H1 (cell line): ENCODE results near the gene PALM. TPM values are rescaled to one million over a fixed set of nuclear protein-coding genes. Genes with fewer than 3 reads are reported as not detected.
A peak's percentile ranks its signal among the peaks of the same experiment; 100 is the strongest.

Experiments
- CTCF ChIA-PET: fragments of 300-600 bp; sonication (Branson Sonifier 250); formaldehyde crosslinking; loops from one replicate; lab custom pipeline; 2021; ENCODE audit not compliant: partially characterized antibody; lab: Charles Lee
- POLR2A ChIA-PET: fragments of 300-600 bp; sonication (Branson Sonifier 250); formaldehyde crosslinking; loops from one replicate; lab custom pipeline; 2021; ENCODE audit warnings: inconsistent platforms; ENCODE audit not compliant: partially characterized antibody; lab: Charles Lee
- DNase-seq, 2 experiments: peaks; one replicate each; pipeline versions ENCODE4 v3.0.0 to v3.0.0-alpha.2; 2010 to 2022; ENCODE audit warnings: low spot score in 2 of 2, low read depth in 1 of 2, mixed read lengths in 1 of 2
- FAIRE-seq: peaks from 2 replicates; lab custom pipeline; 2011; peaks lifted over from hg19 to GRCh38; lab: Jason Lieb, UNC
- H2AFZ ChIP-seq: 2 replicates; pipeline ENCODE4 v1.8.1; 2012; ENCODE audit warnings: low read length, inconsistent platforms
- H2AK5ac ChIP-seq: 2 replicates; pipeline ENCODE4 v1.6.1; 2013; ENCODE audit warnings: low read depth, low read length
- H2BK120ac ChIP-seq: replicated peaks from 2 replicates; pipeline ENCODE3; 2013; ENCODE audit warnings: low read depth, low read length, inconsistent platforms
- H2BK12ac ChIP-seq: 2 replicates; pipeline ENCODE4 v1.6.1; 2013; ENCODE audit warnings: low read depth, low read length
- H2BK15ac ChIP-seq: 2 replicates; pipeline ENCODE4 v1.6.1; 2013; ENCODE audit warnings: low read length
- H2BK20ac ChIP-seq: 2 replicates; pipeline ENCODE4 v1.6.1; 2013; ENCODE audit warnings: low read length
- H2BK5ac ChIP-seq: 2 replicates; pipeline ENCODE4 v1.6.1; 2013; ENCODE audit warnings: low read depth, low read length
- H3K14ac ChIP-seq: 2 replicates; pipeline ENCODE4 v1.6.1; 2013; ENCODE audit warnings: inconsistent platforms; ENCODE audit not compliant: insufficient read length
- H3K18ac ChIP-seq: 2 replicates; pipeline ENCODE4 v1.6.1; 2013; ENCODE audit warnings: low read length; ENCODE audit errors: extremely low read depth
- H3K23ac ChIP-seq: 2 replicates; pipeline ENCODE4 v1.6.1; 2013; ENCODE audit warnings: inconsistent platforms; ENCODE audit not compliant: insufficient read length
- H3K23me2 ChIP-seq: 2 replicates; pipeline ENCODE4 v1.6.1; 2013; ENCODE audit warnings: low read depth, low read length
- H3K27ac ChIP-seq: 2 replicates; pipeline ENCODE4 v1.6.1; 2011; ENCODE audit warnings: low read depth, low read length, inconsistent platforms
- H3K27me3 ChIP-seq, 4 experiments: replicated peaks in 1 of 4; 1 replicate in 1 of 4; 2 replicates in 3 of 4; pipeline versions ENCODE4 v1.6.1 to v1.8.1; 2011 to 2013; ENCODE audit warnings: low read length in 3 of 4, mild to moderate bottlenecking in 3 of 4, inconsistent platforms in 2 of 4, mixed read lengths in 2 of 4, moderate library complexity in 1 of 4; ENCODE audit not compliant: control insufficient read depth in 3 of 4, insufficient read depth in 3 of 4; ENCODE audit errors: extremely low read depth in 1 of 4
- H3K36me3 ChIP-seq, 4 experiments: 2 replicates each; pipeline versions ENCODE4 v1.6.1 to v1.8.1; 2011 to 2013; ENCODE audit warnings: mild to moderate bottlenecking in 4 of 4, low read length in 3 of 4, moderate library complexity in 2 of 4, control low read depth in 1 of 4, inconsistent platforms in 1 of 4; ENCODE audit not compliant: insufficient read depth in 4 of 4, control insufficient read depth in 2 of 4
- H3K4ac ChIP-seq: replicated peaks from 2 replicates; pipeline ENCODE3; 2013; ENCODE audit warnings: low read length, low read depth, mixed read lengths, inconsistent platforms; ENCODE audit not compliant: insufficient read length
- H3K4me1 ChIP-seq, 4 experiments: replicated peaks in 1 of 4; 1 replicate in 1 of 4; 2 replicates in 3 of 4; pipeline versions ENCODE4 v1.6.1 to v1.8.1; 2011 to 2013; ENCODE audit warnings: low read length in 3 of 4, inconsistent platforms in 2 of 4, mixed read lengths in 1 of 4; ENCODE audit not compliant: insufficient read depth in 4 of 4, control insufficient read depth in 3 of 4
- H3K4me2 ChIP-seq, 2 experiments: 2 replicates each; pipeline versions ENCODE4 v1.6.1 to v1.8.1; 2011 to 2013; ENCODE audit warnings: low read depth in 2 of 2, low read length in 2 of 2, control low read depth in 1 of 2, inconsistent platforms in 1 of 2, mild to moderate bottlenecking in 1 of 2; ENCODE audit not compliant: insufficient read depth in 1 of 2
- H3K4me3 ChIP-seq, 4 experiments: fragments of 200-600, 300-600 bp in 1 of 4; sonication (generic), shearing (Covaris generic), sonication (Bioruptor Twin) in 1 of 4; 2 replicates each; pipeline versions ENCODE4 v1.5.1 to v1.8.1; 2011 to 2016; ENCODE audit warnings: low read length in 4 of 4, low read depth in 3 of 4, control low read depth in 2 of 4, inconsistent platforms in 2 of 4, mild to moderate bottlenecking in 2 of 4, mixed read lengths in 1 of 4, moderate library complexity in 1 of 4; ENCODE audit not compliant: insufficient read depth in 2 of 4; ENCODE audit errors: extremely low read depth in 1 of 4
- H3K56ac ChIP-seq: replicated peaks from 2 replicates; pipeline ENCODE3; 2013; ENCODE audit warnings: low read depth, mild to moderate bottlenecking, mixed read lengths, low read length, inconsistent platforms; ENCODE audit not compliant: insufficient read length
- H3K79me1 ChIP-seq: 2 replicates; pipeline ENCODE4 v1.6.1; 2013; ENCODE audit warnings: low read depth, low read length, control low read depth
- H3K79me2 ChIP-seq, 2 experiments: 2 replicates each; pipeline versions ENCODE4 v1.6.1 to v1.8.1; 2012 to 2013; ENCODE audit warnings: low read length in 2 of 2, mild to moderate bottlenecking in 2 of 2, inconsistent platforms in 1 of 2; ENCODE audit not compliant: insufficient read depth in 2 of 2, control insufficient read depth in 1 of 2
- H3K9ac ChIP-seq, 4 experiments: replicated peaks in 1 of 4; 1 replicate in 1 of 4; 2 replicates in 3 of 4; pipeline versions ENCODE4 v1.6.1 to v1.8.1; 2011 to 2013; ENCODE audit warnings: low read depth in 3 of 4, low read length in 3 of 4, control low read depth in 2 of 4, mild to moderate bottlenecking in 2 of 4, moderate library complexity in 2 of 4, inconsistent platforms in 1 of 4; ENCODE audit errors: extremely low read depth in 1 of 4
- H3K9me3 ChIP-seq, 2 experiments: 2 replicates each; pipeline versions ENCODE4 v1.6.1 to v1.8.1; 2012 to 2013; ENCODE audit warnings: mild to moderate bottlenecking in 2 of 2, moderate library complexity in 2 of 2, control low read depth in 1 of 2, inconsistent platforms in 1 of 2, low read depth in 1 of 2, low read length in 1 of 2, mixed read lengths in 1 of 2; ENCODE audit not compliant: insufficient read depth in 2 of 2
- H4K20me1 ChIP-seq, 2 experiments: replicated peaks in 1 of 2; 2 replicates each; pipeline versions ENCODE3 to v1.8.1; 2011 to 2013; ENCODE audit warnings: inconsistent platforms in 2 of 2, low read length in 2 of 2, mild to moderate bottlenecking in 1 of 2; ENCODE audit not compliant: insufficient read depth in 2 of 2, control insufficient read depth in 1 of 2
- H4K5ac ChIP-seq: 2 replicates; pipeline ENCODE4 v1.6.1; 2013; ENCODE audit warnings: low read length, low read depth, mixed read lengths, inconsistent platforms; ENCODE audit not compliant: insufficient read length
- H4K8ac ChIP-seq: 2 replicates; pipeline ENCODE4 v1.8.0; 2013; ENCODE audit warnings: mild to moderate bottlenecking, moderate library complexity, low read length, inconsistent platforms; ENCODE audit not compliant: insufficient read depth; ENCODE audit errors: extremely low read depth
- H4K91ac ChIP-seq: replicated peaks from 2 replicates; pipeline ENCODE3; 2013; ENCODE audit warnings: low read length, mixed read lengths, inconsistent platforms; ENCODE audit not compliant: insufficient read length
- GABPA ChIP-seq: IDR thresholded peaks from 2 replicates; pipeline ENCODE4 v1.6.1; 2011; ENCODE audit warnings: mild to moderate bottlenecking, low read length, moderate library complexity, borderline replicate concordance; ENCODE audit not compliant: insufficient read depth
- RBBP5 ChIP-seq: IDR thresholded peaks from 2 replicates; pipeline ENCODE4 v1.7.1; 2012; ENCODE audit warnings: low read depth, mild to moderate bottlenecking, inconsistent platforms, low read length, moderate library complexity, borderline replicate concordance
- SIX5 ChIP-seq: IDR thresholded peaks from 2 replicates; pipeline ENCODE4 v1.6.1; 2011; ENCODE audit warnings: mild to moderate bottlenecking, low read depth, low read length
- SP4 ChIP-seq: IDR thresholded peaks from 2 replicates; pipeline ENCODE4 v1.6.1; 2012; ENCODE audit warnings: low read length, inconsistent platforms
- TAF7 ChIP-seq: optimal IDR thresholded peaks from 2 replicates; pipeline ENCODE3; 2011; ENCODE audit warnings: low read depth, mild to moderate bottlenecking, inconsistent platforms, low read length, moderate library complexity, borderline replicate concordance
- TBP ChIP-seq: IDR thresholded peaks from 2 replicates; pipeline ENCODE4 v1.6.1; 2011; ENCODE audit warnings: low read depth, low read length, improper control_type of control experiment
- WGBS, 2 experiments: shearing (Covaris generic) in 1 of 2; methylation state at CpG; one replicate each; pipeline versions ENCODE4 v1.1.6 to v1.1.7; 2013 to 2015; ENCODE audit warnings: low lambda C conversion rate in 2 of 2, mixed read lengths in 2 of 2, inconsistent platforms in 1 of 2, low coverage in 1 of 2, missing lambda C conversion rate in 1 of 2; ENCODE audit not compliant: insufficient replicate concordance in 2 of 2, insufficient coverage in 1 of 2, insufficient read length in 1 of 2; ENCODE audit errors: extremely low coverage in 1 of 2, missing lambda C conversion rate in 1 of 2; 5-methylcytosine and 5-hydroxymethylcytosine counted together
- polyA plus RNA-seq, 7 experiments: library from polyadenylated mRNA; depleted of rRNA in 3 of 7; stranded (reverse) in 5 of 7; unstranded in 2 of 7; fragments of >200 nt in 5 of 7; fragments of 200-250 nt in 2 of 7; gene quantifications; 1 replicate in 5 of 7; 2 replicates in 1 of 7; 4 replicates in 1 of 7; pipeline versions ENCODE4 v1.2.1 to v1.2.3, GENCODE V29; 2011 to 2013; ENCODE audit warnings: missing spikeins in 2 of 7, mixed read lengths in 2 of 7
- total RNA-seq: library from RNA; stranded (reverse); fragmentation: NEBNext Ultra II Directional; extraction: Animal tissue kit (Norgen Biotek cat#: 25700); gene quantifications from 2 replicates; pipeline ENCODE4 v1.2.1, GENCODE V29; 2021
- TF ChIP-seq, protein P1 (sequence below): IDR thresholded peaks from 2 replicates; pipeline ENCODE4 v1.6.1; 2012; ENCODE audit warnings: inconsistent platforms

PALM gene
- total and polyA plus RNA-seq, 2 of the 8 experiments (the other 6 are each of a cell fraction or from before 2014, with no cell fraction given), result 5.7 to 16.5 TPM

DNA sequence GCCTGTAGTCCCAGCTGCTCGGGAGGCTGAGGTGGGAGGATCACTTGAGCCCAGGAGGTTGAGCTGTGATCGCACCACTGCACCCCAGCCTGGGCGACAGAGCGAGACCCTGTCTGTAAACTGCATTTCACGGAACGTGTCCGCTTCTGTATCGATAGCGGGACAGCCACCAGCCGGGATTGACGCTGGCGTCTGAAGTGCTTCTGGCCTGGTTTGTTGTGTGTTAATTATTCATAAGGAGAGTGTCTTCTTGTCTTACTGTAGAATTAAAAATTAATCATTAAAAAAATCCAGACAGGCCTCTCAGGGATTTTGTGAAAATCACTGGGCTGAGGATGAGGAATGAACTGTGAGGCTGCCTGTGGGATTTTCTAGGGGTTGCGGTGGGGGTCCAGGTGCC is 26.0 kb downstream of the PALM start:
- 95% methylated on average over 13 of the region's 13 CpGs; no CpG with 5 or more reads in 1 of the 2 experiments for WGBS, 2 experiments
- Histone ChIP-seq H3K79me2 (no peaks in the 10 kb centered on the region), H4K5ac (no peak overlapping the region), H3K14ac (no peak overlapping the region), H3K9ac (no peak overlapping the region), H4K91ac (no peak overlapping the region), H3K4me2 (no peak overlapping the region), H4K20me1 (peaks cover 0 to 9% of the 10 kb centered on the region in 2 experiments), H3K23ac (no peak overlapping the region), H2BK20ac (no peak overlapping the region), H3K23me2 (no peaks in the 10 kb centered on the region), H2BK15ac (no peak overlapping the region), H3K36me3 (no peaks in the 10 kb centered on the region), H2AK5ac (no peak overlapping the region), H3K9me3 (no peaks in the 10 kb centered on the region), H3K27me3 (no peaks in the 10 kb centered on the region), H2BK5ac (no peak overlapping the region), H3K4me1 (no peaks in the 10 kb centered on the region), H3K79me1 (no peaks in the 10 kb centered on the region), H2BK12ac (no peak overlapping the region), H2AFZ (no peak overlapping the region), H3K4me3 (no peak overlapping the region), H3K18ac (no peak overlapping the region), H4K8ac (peak overlapping the region; percentile 35; the same call in 1 of the 2 replicates), H3K4ac (no peak overlapping the region), H3K27ac (no peak overlapping the region), H2BK120ac (no peak overlapping the region), H3K56ac (no peak overlapping the region)
- no peak for TF ChIP-seq TAF7
- TF ChIP-seq GABPA, result no peak
- no peak for TF ChIP-seq SIX5
- TF ChIP-seq SP4, result no peak
- TF ChIP-seq, protein P1, sequence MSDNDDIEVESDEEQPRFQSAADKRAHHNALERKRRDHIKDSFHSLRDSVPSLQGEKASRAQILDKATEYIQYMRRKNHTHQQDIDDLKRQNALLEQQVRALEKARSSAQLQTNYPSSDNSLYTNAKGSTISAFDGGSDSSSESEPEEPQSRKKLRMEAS, result no peak
- no peak for TF ChIP-seq TBP
- TF ChIP-seq RBBP5, result no peak
- ChIA-PET POLR2A (interaction anchor here (1.1 to 1.4 kb wide), 2 partner anchors 67 to 71 kb away, joined by 3 to 4 read pairs; partner anchors contain the start of gene RNF126), CTCF (interaction anchor here (0.7 to 1.9 kb wide), 18 partner anchors 9 to 151 kb away, joined by 3 to 22 read pairs (median 5); partner anchors contain the start of genes PALM and RNF126)
- no peak for FAIRE-seq
- DNase-seq, result no peak
